HG03045 (cell line): Measurements from ENCODE around the gene IQSEC1.
"Not testable (repeated sequence)": the region's sequence is repeated elsewhere in the genome, so short reads cannot be mapped to it uniquely, and the experiment has no call there.

Source experiments
- ATAC-seq: cut with Tn5 transposase; IDR thresholded peaks from one replicate; pipeline ENCODE4 v1.9.1; 2021; ENCODE audit warnings: mild to moderate bottlenecking, moderate library complexity; ENCODE audit not compliant: unreplicated experiment

The IQSEC1 gene

GRCh38 chr3:12884790-12885582, 188.2 kb downstream of the IQSEC1 start:
- ATAC-seq = no peak

- ATAC-seq = no peak
Observed at GRCh38 chr3:12884186-12884680, 189.0 kb downstream of the IQSEC1 start.

GRCh38 chr3:12882336-12883310, 190.6 kb downstream of the IQSEC1 start:
- ATAC-seq = no peak

GRCh38 chr3:12881858-12882257, 191.4 kb downstream of the IQSEC1 start:
- not testable (repeated sequence) for ATAC-seq

GRCh38 chr3:12879191-12879815, 193.9 kb downstream of the IQSEC1 start:
- ATAC-seq = no peak

GRCh38 chr3:12878758-12879157, 194.5 kb downstream of the IQSEC1 start:
- ATAC-seq = not testable (repeated sequence)

GRCh38 chr3:12878141-12878574, 195.1 kb downstream of the IQSEC1 start:
- ATAC-seq = no peak

GRCh38 chr3:12877040-12877439, 196.2 kb downstream of the IQSEC1 start:
- no peak for ATAC-seq

GRCh38 chr3:12875857-12876836, 197.1 kb downstream of the IQSEC1 start:
- no peak for ATAC-seq

- ATAC-seq = no peak
Observed at GRCh38 chr3:12871404-12871983, 201.7 kb downstream of the IQSEC1 start.

GRCh38 chr3:12870942-12871341, 202.3 kb downstream of the IQSEC1 start:
- ATAC-seq = no peak

- ATAC-seq = peak; percentile 56
Observed at GRCh38 chr3:12869035-12869621, 204.1 kb downstream of the IQSEC1 start.

GRCh38 chr3:12868039-12869034, 204.9 kb downstream of the IQSEC1 start:
- peak; percentile 56 for ATAC-seq

GRCh38 chr3:12866836-12867235, 206.4 kb downstream of the IQSEC1 start:
- no peak for ATAC-seq

GRCh38 chr3:12865271-12865670, 208.0 kb downstream of the IQSEC1 start:
- no peak for ATAC-seq

GRCh38 chr3:12862387-12862786, 210.8 kb downstream of the IQSEC1 start:
- ATAC-seq = no peak

GRCh38 chr3:12861611-12862010, 211.6 kb downstream of the IQSEC1 start:
- no peak for ATAC-seq

GRCh38 chr3:12859840-12860239, 213.4 kb downstream of the IQSEC1 start:
- no peak for ATAC-seq
